ENCODE data around the gene RYK.

DNA sequence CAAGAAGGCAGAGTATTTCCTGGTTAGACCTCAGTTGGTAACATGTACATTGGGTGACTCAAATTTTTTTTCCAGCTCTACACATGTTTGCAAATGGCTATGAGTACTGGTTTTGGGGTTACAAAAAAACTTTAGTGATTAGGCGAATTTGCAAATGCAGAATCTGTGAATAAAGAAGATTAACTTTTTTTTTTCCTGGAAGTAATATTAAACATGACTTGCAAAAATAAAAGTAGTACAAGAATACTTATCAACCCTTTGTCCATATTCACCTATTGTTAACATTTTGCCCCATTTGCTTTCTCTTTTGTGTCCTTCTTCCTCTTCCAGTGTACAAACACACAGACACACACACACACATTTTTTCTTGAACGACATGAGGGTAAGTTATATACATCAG, 47.6 kb upstream of the RYK start:
- TF ChIP-seq POLR2A (IDR thresholded peaks at IDR 0.05) (no peak), EP300 (IDR thresholded peaks at IDR 0.05; ENCODE audit: low read depth) (no peak), POLR2AphosphoS5 (IDR thresholded peaks at IDR 0.05) (no peak)
- TF ChIP-seq, protein P1, sequence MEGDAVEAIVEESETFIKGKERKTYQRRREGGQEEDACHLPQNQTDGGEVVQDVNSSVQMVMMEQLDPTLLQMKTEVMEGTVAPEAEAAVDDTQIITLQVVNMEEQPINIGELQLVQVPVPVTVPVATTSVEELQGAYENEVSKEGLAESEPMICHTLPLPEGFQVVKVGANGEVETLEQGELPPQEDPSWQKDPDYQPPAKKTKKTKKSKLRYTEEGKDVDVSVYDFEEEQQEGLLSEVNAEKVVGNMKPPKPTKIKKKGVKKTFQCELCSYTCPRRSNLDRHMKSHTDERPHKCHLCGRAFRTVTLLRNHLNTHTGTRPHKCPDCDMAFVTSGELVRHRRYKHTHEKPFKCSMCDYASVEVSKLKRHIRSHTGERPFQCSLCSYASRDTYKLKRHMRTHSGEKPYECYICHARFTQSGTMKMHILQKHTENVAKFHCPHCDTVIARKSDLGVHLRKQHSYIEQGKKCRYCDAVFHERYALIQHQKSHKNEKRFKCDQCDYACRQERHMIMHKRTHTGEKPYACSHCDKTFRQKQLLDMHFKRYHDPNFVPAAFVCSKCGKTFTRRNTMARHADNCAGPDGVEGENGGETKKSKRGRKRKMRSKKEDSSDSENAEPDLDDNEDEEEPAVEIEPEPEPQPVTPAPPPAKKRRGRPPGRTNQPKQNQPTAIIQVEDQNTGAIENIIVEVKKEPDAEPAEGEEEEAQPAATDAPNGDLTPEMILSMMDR (IDR thresholded peaks at IDR 0.05) = no peak
